ENCODE measurements around the gene ATL2. TPM values are rescaled to one million over a fixed set of nuclear protein-coding genes. Genes with fewer than 3 reads are reported as not detected.

Gene ATL2
- total and polyA plus RNA-seq, 2 of the 8 experiments (the other 6 are each of a cell fraction or from before 2014, with no cell fraction given) = 38.8 to 84.6 TPM

DNA sequence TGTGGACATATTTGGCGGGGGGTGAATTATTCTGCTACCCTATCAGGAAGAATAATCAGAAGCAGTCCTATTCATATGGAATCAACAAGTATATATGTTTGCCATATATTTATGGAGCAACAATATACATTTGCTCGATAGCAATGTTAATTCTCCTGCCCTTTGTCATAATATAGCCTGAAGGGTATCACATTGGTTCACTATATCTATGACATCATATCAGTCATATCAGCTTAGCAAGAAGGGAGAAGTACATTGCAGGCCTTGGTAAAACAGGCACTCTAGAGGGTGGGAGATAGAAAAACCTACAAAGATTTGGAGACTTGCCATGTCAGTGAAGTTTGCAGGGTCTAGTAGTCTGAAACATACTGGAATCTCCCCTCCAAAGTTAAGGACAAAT, 128.4 kb downstream of the ATL2 start:
- no peak overlapping the region for H2AK5ac ChIP-seq (ENCODE audit: low read depth, low read length)
- H3K79me2 ChIP-seq (ENCODE audit: control insufficient read depth in 1 of 2, insufficient read depth in 2 of 2, low read length in 2 of 2) = no peaks in the 10 kb centered on the region
- H4K5ac ChIP-seq (ENCODE audit: insufficient read length, low read depth, low read length) = no peak overlapping the region
- H3K4me1 ChIP-seq (replicated peaks in 1 of 4; ENCODE audit: control insufficient read depth in 3 of 4, insufficient read depth in 4 of 4, low read length in 3 of 4) = no peaks in the 10 kb centered on the region
- H3K56ac ChIP-seq (replicated peaks; ENCODE audit: insufficient read length, low read depth, low read length) = no peak overlapping the region
- H3K36me3 ChIP-seq (ENCODE audit: control insufficient read depth in 2 of 4, insufficient read depth in 4 of 4, low read length in 3 of 4) = no peaks in the 10 kb centered on the region
- POLR2A ChIA-PET (ENCODE audit: partially characterized antibody) = no interaction called here
- H3K23me2 ChIP-seq (ENCODE audit: low read depth, low read length) = no peaks in the 10 kb centered on the region
- H4K91ac ChIP-seq (replicated peaks; ENCODE audit: insufficient read length, low read length) = no peak overlapping the region
- no peak overlapping the region for H2BK15ac ChIP-seq (ENCODE audit: low read length)
- no peak overlapping the region for H3K14ac ChIP-seq (ENCODE audit: insufficient read length)
- no peak overlapping the region for H3K23ac ChIP-seq (ENCODE audit: insufficient read length)
- H3K18ac ChIP-seq (ENCODE audit: extremely low read depth, low read length) = no peak overlapping the region
- DNase-seq (ENCODE audit: low read depth in 1 of 2, low spot score in 2 of 2) (no peak), FAIRE-seq (no peak)
- H3K27ac ChIP-seq (ENCODE audit: low read depth, low read length) = no peak overlapping the region
- no peaks in the 10 kb centered on the region for H3K79me1 ChIP-seq (ENCODE audit: low read depth, low read length)
- no peaks in the 10 kb centered on the region for H3K9me3 ChIP-seq (ENCODE audit: insufficient read depth in 2 of 2, low read depth in 1 of 2, low read length in 1 of 2)
- WGBS, 2 experiments (ENCODE audit: extremely low coverage in 1 of 2, insufficient coverage in 1 of 2, insufficient read length in 1 of 2, insufficient replicate concordance in 2 of 2, low coverage in 1 of 2, low lambda C conversion rate in 2 of 2, missing lambda C conversion rate in 1 of 2) = 90% methylated on average over 2 of the region's 2 CpGs; no CpG with 5 or more reads in 1 of the 2 experiments
- H3K9ac ChIP-seq (replicated peaks in 1 of 4; ENCODE audit: extremely low read depth in 1 of 4, low read depth in 3 of 4, low read length in 3 of 4) = no peak overlapping the region
- no peak overlapping the region for H4K8ac ChIP-seq (ENCODE audit: extremely low read depth, insufficient read depth, low read length)
- H3K4me2 ChIP-seq (ENCODE audit: insufficient read depth in 1 of 2, low read depth in 2 of 2, low read length in 2 of 2) = no peak overlapping the region
- TF ChIP-seq, protein P1, sequence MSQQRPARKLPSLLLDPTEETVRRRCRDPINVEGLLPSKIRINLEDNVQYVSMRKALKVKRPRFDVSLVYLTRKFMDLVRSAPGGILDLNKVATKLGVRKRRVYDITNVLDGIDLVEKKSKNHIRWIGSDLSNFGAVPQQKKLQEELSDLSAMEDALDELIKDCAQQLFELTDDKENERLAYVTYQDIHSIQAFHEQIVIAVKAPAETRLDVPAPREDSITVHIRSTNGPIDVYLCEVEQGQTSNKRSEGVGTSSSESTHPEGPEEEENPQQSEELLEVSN (IDR thresholded peaks at IDR 0.05) = no peak
- no peak for TF ChIP-seq EP300 (IDR thresholded peaks at IDR 0.05; ENCODE audit: borderline replicate concordance in 1 of 2, low read depth in 2 of 2, low read length in 2 of 2)
- no peak for TF ChIP-seq NRF1 (IDR thresholded peaks at IDR 0.05; ENCODE audit: low read depth, low read length)
- no peak for TF ChIP-seq SUZ12 (IDR thresholded peaks at IDR 0.05; ENCODE audit: low read length)
- H3K4ac ChIP-seq (replicated peaks; ENCODE audit: insufficient read length, low read depth, low read length) = no peak overlapping the region
- H2BK12ac ChIP-seq (ENCODE audit: low read depth, low read length) = no peak overlapping the region
- CTCF ChIA-PET (ENCODE audit: partially characterized antibody) = interaction anchor here (0.9 to 1.5 kb wide), 2 partner anchors 11 to 15 kb away, joined by 3 to 4 read pairs; no protein-coding TSS in a partner anchor
- no peak overlapping the region for H2BK5ac ChIP-seq (ENCODE audit: low read depth, low read length)
- no peak overlapping the region for H2AFZ ChIP-seq (ENCODE audit: low read length)
- H3K4me3 ChIP-seq (ENCODE audit: extremely low read depth in 1 of 4, insufficient read depth in 2 of 4, low read depth in 3 of 4, low read length in 4 of 4) = no peak overlapping the region
- no peak overlapping the region for H2BK120ac ChIP-seq (replicated peaks; ENCODE audit: low read depth, low read length)
- H2BK20ac ChIP-seq (ENCODE audit: low read length) = no peak overlapping the region
- no peaks in the 10 kb centered on the region for H3K27me3 ChIP-seq (replicated peaks in 1 of 4; ENCODE audit: control insufficient read depth in 3 of 4, extremely low read depth in 1 of 4, insufficient read depth in 3 of 4, low read length in 3 of 4)
- H4K20me1 ChIP-seq (replicated peaks in 1 of 2; ENCODE audit: control insufficient read depth in 1 of 2, insufficient read depth in 2 of 2, low read length in 2 of 2) = no peaks in the 10 kb centered on the region

Measured in H1 (cell line).